Activated T-helper 1 cell treated with anti-CD3 and anti-CD28 coated beads, Interleukin-2, amount 50 U/mL, for 16 hours (primary cell): ENCODE results near the gene POFUT1.
"Not testable (repeated sequence)": the region's sequence is repeated elsewhere in the genome, so short reads cannot be mapped to it uniquely, and the experiment has no call there.

Source experiments
- DNase-seq, 2 donors: peaks; one replicate each; pipeline ENCODE4 v3.0.0-alpha.2; 2020; ENCODE audit warnings: low read depth in 1 of 2, low spot score in 1 of 2

POFUT1 gene

DNA sequence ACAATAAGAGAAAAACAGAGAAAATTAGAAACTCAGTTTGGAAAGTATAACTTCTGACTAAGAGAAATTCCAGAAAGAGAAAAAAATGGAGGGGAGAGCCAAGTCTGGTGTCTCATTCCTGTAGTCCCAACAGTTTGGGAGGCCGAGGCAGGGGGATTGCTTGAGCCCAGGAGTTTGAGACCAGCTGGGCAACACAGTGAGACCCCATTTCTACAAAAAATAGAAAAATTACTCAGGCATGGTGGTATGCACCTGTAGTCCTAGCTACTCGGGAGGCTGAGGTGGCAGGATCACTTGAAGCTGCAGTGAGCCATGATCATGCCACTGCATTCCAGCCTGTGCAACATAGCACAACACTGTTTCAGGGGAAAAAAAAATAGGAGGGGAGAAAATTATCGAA is 66.7 kb downstream of the POFUT1 start:
- no peak for DNase-seq

DNA sequence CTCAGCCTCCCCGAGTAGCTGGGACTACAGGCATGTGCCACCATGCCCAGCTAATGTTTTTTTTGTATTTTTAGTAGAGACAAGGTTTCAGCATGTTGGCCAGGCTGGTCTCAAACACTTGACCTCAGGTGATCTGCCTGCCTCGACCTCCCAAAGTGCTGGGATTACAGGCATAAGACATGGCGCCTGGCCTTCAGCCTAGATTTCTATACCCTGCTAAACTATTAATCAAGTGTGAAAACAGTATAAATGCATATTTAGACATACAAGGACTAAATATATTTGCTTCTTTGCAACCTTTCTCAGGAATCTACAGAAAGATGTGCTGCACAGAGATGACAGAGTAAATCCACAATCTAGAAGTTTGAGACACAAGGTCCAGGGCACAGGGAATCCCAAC is 67.5 kb downstream of the POFUT1 start:
- DNase-seq: not testable (repeated sequence)

- peak; percentile 68 to 81 for DNase-seq
These were observed 69.9 kb downstream of the POFUT1 start, which contains the start of gene KIF3B for GRCh38 chr20:32277361-32278198. Gene KIF3B (plus strand): TSS chr20:32277651. CDS start chr20:32309778, 32,127 bp downstream.

GRCh38 chr20:32278199-32278643 is 70.5 kb downstream of the POFUT1 start:
- no peak for DNase-seq

GRCh38 chr20:32281711-32282110 is 74.0 kb downstream of the POFUT1 start:
- DNase-seq: no peak

GRCh38 chr20:32282461-32282860 is 74.8 kb downstream of the POFUT1 start:
- no peak for DNase-seq

- no peak for DNase-seq
These were observed 77.5 kb downstream of the POFUT1 start for GRCh38 chr20:32285082-32285620.

GRCh38 chr20:32285621-32286371 is 78.1 kb downstream of the POFUT1 start:
- no peak for DNase-seq

- no peak for DNase-seq
These were observed 79.6 kb downstream of the POFUT1 start for GRCh38 chr20:32287231-32287638.
